Uterus (tissue), 4 donors: ENCODE data around the gene SCUBE3. TPM values are rescaled to one million over a fixed set of nuclear protein-coding genes. Genes with fewer than 3 reads are reported as not detected.

Source experiments
- DNase-seq, 2 donors: peaks; one replicate each; pipeline ENCODE4 v3.0.0-alpha.2; 2019 to 2020
- H3K27ac ChIP-seq, 2 donors: fragments of 200-600 bp; sonication (generic); 1 replicate in 1 of 2; 2 replicates in 1 of 2; pipeline ENCODE4 v1.5.1; 2016 to 2018
- H3K27me3 ChIP-seq, 2 donors: fragments of 200-600 bp; sonication (generic); one replicate each; pipeline ENCODE4 v1.5.1; 2018 to 2019; ENCODE audit warnings: control low read depth in 1 of 2
- H3K36me3 ChIP-seq, 2 donors: fragments of 200-600 bp; sonication (generic); one replicate each; pipeline ENCODE4 v1.5.1; 2019; ENCODE audit warnings: control low read depth in 1 of 2
- H3K4me1 ChIP-seq, 2 donors: fragments of 200-600 bp; sonication (generic); one replicate each; pipeline ENCODE4 v1.5.1; 2018 to 2019; ENCODE audit warnings: control low read depth in 1 of 2
- H3K4me3 ChIP-seq, 2 donors: fragments of 200-600 bp; sonication (generic); 1 replicate in 1 of 2; 2 replicates in 1 of 2; pipeline ENCODE4 v1.5.1; 2018 to 2019; ENCODE audit warnings: mild to moderate bottlenecking in 1 of 2
- H3K9me3 ChIP-seq, 2 donors: fragments of 200-600 bp; sonication (generic); one replicate each; pipeline ENCODE4 v1.5.1; 2019; ENCODE audit warnings: control low read depth in 1 of 2
- POLR2A ChIP-seq, 2 donors: fragments of 450-650 bp; IDR thresholded peaks; one replicate each; pipeline ENCODE4 v1.6.1; 2016; ENCODE audit warnings: antibody characterized with exemption in 2 of 2, mild to moderate bottlenecking in 1 of 2, moderate library complexity in 1 of 2
- intact Hi-C: fragments of 100-400 bp; cut with DNase I; formaldehyde crosslinking; loops from one replicate; pipeline ENCODE4 v1.15.1; 2023; ENCODE audit warnings: low total_unique reads
- total RNA-seq, 4 donors: library from RNA; depleted of rRNA in 3 of 4; stranded (reverse); fragments of >200 nt in 3 of 4; gene quantifications; one replicate each; pipeline versions ENCODE4 v1.1.0 to v1.2.4, GENCODE V29; 2014 to 2023
- TF ChIP-seq, protein P1 (sequence below), 4 experiments: fragments of 200-600 bp in 2 of 4; fragments of 450-650 bp in 2 of 4; sonication (generic) in 2 of 4; IDR thresholded peaks; one replicate each; pipeline ENCODE4 v1.5.1; 2016 to 2019; ENCODE audit warnings: antibody characterized with exemption in 4 of 4, mild to moderate bottlenecking in 2 of 4, moderate library complexity in 1 of 4
- donor health status: DM: yes; HTN: yes; CAD: no.

The SCUBE3 gene
- total RNA-seq, 4 donors from 2014 or later: 0.61 to 3.3 TPM; not detected in 2

DNA sequence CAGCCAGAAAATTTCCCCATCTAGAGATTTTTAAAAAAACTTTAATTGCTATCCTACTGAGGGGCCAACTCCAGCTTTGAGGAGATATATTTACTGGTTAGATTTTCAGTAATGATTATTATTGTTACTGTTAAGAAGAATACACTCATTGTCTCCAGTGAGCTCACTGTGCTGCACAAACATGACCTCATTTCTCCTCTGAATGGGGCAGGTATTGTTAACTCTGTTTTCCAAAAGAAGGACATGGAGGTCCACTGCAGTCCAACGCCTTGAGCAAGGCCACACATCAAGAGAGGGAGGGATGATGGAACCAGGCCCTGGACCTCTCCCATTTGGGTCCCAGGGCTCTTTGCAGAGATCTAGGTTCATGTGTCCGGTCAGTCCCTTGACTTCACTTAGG lies 13.9 kb upstream of the SCUBE3 start:
- Histone ChIP-seq H3K27ac (no peak overlapping the region), H3K4me3 (no peak overlapping the region), H3K9me3 (no peaks in the 10 kb centered on the region), H3K4me1 (no peaks in the 10 kb centered on the region), H3K36me3 (no peaks in the 10 kb centered on the region), H3K27me3 (no peaks in the 10 kb centered on the region)
- no peak for DNase-seq
- intact Hi-C loops: no loop called here
- TF ChIP-seq, protein P1, sequence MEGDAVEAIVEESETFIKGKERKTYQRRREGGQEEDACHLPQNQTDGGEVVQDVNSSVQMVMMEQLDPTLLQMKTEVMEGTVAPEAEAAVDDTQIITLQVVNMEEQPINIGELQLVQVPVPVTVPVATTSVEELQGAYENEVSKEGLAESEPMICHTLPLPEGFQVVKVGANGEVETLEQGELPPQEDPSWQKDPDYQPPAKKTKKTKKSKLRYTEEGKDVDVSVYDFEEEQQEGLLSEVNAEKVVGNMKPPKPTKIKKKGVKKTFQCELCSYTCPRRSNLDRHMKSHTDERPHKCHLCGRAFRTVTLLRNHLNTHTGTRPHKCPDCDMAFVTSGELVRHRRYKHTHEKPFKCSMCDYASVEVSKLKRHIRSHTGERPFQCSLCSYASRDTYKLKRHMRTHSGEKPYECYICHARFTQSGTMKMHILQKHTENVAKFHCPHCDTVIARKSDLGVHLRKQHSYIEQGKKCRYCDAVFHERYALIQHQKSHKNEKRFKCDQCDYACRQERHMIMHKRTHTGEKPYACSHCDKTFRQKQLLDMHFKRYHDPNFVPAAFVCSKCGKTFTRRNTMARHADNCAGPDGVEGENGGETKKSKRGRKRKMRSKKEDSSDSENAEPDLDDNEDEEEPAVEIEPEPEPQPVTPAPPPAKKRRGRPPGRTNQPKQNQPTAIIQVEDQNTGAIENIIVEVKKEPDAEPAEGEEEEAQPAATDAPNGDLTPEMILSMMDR (IDR thresholded peaks at IDR 0.05): no peak
- TF ChIP-seq POLR2A (IDR thresholded peaks at IDR 0.05): no peak

DNA sequence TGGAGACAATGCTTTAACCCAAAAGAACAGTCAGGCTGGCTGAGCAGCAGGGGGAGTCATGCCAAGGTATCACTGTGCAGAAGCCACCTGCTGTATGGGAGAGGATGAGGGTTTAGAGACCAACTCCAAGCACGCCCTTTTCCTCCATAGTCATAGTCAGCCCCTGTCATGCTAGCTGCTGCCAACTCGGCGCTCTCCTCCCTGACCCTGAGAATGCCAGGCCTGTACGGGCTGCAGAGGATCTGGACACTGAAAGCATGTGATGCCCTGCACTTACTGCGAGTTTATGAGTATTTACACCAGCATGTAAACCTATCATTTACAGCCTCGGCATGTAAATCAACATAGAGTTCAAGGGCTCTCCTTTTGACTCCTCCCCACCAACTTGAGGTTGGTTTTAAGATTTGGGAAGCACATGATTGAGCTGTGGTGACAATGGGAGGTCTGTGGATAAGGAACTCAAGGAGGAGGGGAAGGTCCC lies 11.7 kb upstream of the SCUBE3 start:
- Histone ChIP-seq H3K9me3 (no peaks in the 10 kb centered on the region), H3K36me3 (no peaks in the 10 kb centered on the region), H3K27me3 (no peaks in the 10 kb centered on the region), H3K4me1 (no peaks in the 10 kb centered on the region), H3K27ac (no peak overlapping the region), H3K4me3 (no peak overlapping the region)
- DNase-seq: no peak
- TF ChIP-seq, protein P1 (IDR thresholded peaks at IDR 0.05): no peak
- no peak for TF ChIP-seq POLR2A (IDR thresholded peaks at IDR 0.05)
- intact Hi-C loops: no loop called here

DNA sequence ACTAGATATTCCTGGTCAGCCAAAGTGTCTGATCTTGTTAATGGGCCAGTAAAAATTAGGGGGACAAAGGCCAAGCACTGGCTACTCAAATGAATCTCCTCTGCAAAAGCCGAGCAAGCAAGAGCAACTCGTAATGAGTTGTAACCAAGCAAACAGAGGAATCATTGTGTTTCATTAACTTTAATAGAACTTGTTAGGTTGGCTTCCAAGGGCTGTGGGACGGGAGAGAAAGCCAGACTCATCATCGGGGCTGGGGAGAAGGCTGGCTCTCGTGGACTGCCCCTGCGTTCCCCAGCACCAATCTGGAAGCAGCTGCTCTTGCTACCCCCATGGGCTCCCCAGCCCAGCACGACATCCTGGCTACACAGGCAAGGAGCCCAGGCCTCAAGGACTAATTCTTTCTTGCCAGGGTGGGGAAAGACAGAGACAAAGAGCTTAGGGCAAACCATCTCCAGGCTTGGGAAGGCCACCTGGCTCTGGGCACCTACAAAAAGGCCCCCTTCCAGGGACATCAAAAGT lies 10.5 kb upstream of the SCUBE3 start:
- H3K27me3 ChIP-seq: no peaks in the 10 kb centered on the region
- H3K27ac ChIP-seq: no peak overlapping the region
- no peak for DNase-seq
- intact Hi-C loops: no loop called here
- H3K4me1 ChIP-seq: no peaks in the 10 kb centered on the region
- no peak overlapping the region for H3K4me3 ChIP-seq
- TF ChIP-seq, protein P1 (IDR thresholded peaks at IDR 0.05): no peak
- TF ChIP-seq POLR2A (IDR thresholded peaks at IDR 0.05): no peak
- no peaks in the 10 kb centered on the region for H3K9me3 ChIP-seq
- H3K36me3 ChIP-seq: no peaks in the 10 kb centered on the region

DNA sequence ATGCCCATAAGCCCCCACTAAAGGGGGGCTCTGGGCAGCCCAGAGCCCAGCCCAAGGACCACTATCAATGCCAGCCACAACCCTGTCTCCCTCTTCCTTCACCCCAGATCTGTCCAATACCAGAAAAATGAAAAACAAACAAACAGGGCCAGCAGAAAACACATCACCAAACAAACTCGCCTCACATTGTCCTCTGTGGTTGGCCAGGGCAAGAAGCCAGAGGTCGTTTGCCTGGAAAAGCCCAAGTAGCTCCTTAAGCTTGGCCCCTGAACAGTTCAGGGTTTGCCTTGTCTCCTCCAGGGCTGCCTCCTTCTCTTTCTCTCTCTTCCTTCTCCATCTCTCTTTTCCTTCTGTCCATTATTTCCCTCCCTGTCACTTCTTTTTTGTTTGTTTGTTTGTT lies 10.1 kb upstream of the SCUBE3 start:
- intact Hi-C loops: no loop called here
- Histone ChIP-seq H3K4me3 (no peak overlapping the region), H3K36me3 (no peaks in the 10 kb centered on the region), H3K9me3 (no peaks in the 10 kb centered on the region), H3K27me3 (no peaks in the 10 kb centered on the region), H3K27ac (no peak overlapping the region), H3K4me1 (no peaks in the 10 kb centered on the region)
- TF ChIP-seq, protein P1 (IDR thresholded peaks at IDR 0.05): no peak
- TF ChIP-seq POLR2A (IDR thresholded peaks at IDR 0.05): no peak
- no peak for DNase-seq

DNA sequence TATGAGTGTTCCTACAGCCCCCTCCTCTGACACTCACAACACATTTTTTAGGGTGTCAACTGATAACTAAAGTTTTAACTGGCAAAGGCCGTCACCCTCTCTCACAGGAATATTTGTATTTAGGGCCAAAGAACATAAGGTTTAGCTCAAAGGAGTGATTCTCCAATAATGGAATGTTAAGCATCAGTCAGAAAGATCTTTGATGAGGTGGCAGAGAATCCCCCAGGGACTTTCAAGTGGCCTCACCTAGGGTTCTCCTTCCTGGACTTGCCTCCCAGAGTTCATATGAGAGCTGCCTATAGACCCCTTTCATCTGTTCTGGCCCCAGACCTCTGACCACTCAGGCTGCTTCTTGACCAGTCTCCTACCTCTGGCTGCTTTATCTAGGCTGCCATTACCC lies 7.4 kb upstream of the SCUBE3 start:
- intact Hi-C loops: no loop called here
- Histone ChIP-seq H3K36me3 (no peaks in the 10 kb centered on the region), H3K27ac (no peak overlapping the region), H3K4me1 (no peaks in the 10 kb centered on the region), H3K9me3 (no peaks in the 10 kb centered on the region), H3K27me3 (no peaks in the 10 kb centered on the region), H3K4me3 (no peak overlapping the region)
- DNase-seq: no peak
- no peak for TF ChIP-seq POLR2A (IDR thresholded peaks at IDR 0.05)
- TF ChIP-seq, protein P1 (IDR thresholded peaks at IDR 0.05): no peak
